ENCODE results near the gene GSC2.
"Not testable (repeated sequence)": the region's sequence is repeated elsewhere in the genome, so short reads cannot be mapped to it uniquely, and the experiment has no call there.

The GSC2 gene

GRCh38 chr22:19178065-19178656 lies 28.1 kb upstream of the GSC2 start:
- DNase-seq, result no peak

GRCh38 chr22:19177164-19178064 lies 27.3 kb upstream of the GSC2 start:
- DNase-seq, result no peak

GRCh38 chr22:19176732-19177131 lies 26.6 kb upstream of the GSC2 start:
- peak; percentile 57 for DNase-seq

GRCh38 chr22:19176175-19176643 lies 26.1 kb upstream of the GSC2 start:
- DNase-seq, result no peak

- no peak for DNase-seq
Measured at GRCh38 chr22:19175602-19176174, 25.6 kb upstream of the GSC2 start.

- no peak for DNase-seq
Measured at GRCh38 chr22:19175026-19175601, 25.0 kb upstream of the GSC2 start.

- no peak for DNase-seq
Measured at GRCh38 chr22:19174106-19175025, 24.3 kb upstream of the GSC2 start.

- DNase-seq, result no peak
Measured at GRCh38 chr22:19173047-19174035, 23.2 kb upstream of the GSC2 start.

- no peak for DNase-seq
Measured at GRCh38 chr22:19172213-19173046, 22.3 kb upstream of the GSC2 start.

GRCh38 chr22:19169947-19170318 lies 19.8 kb upstream of the GSC2 start:
- DNase-seq, result no peak

GRCh38 chr22:19169002-19169946 lies 19.2 kb upstream of the GSC2 start:
- DNase-seq, result no peak

- DNase-seq, result no peak
Measured at GRCh38 chr22:19168088-19168890, 18.2 kb upstream of the GSC2 start.

- no peak for DNase-seq
Measured at GRCh38 chr22:19167106-19167869, 17.2 kb upstream of the GSC2 start.

- no peak for DNase-seq
Measured at GRCh38 chr22:19166421-19166820, 16.3 kb upstream of the GSC2 start.

GRCh38 chr22:19164425-19164824 lies 14.3 kb upstream of the GSC2 start:
- DNase-seq, result no peak

GRCh38 chr22:19158649-19159048 lies 8.6 kb upstream of the GSC2 start:
- not testable (repeated sequence) for DNase-seq

- DNase-seq, result not testable (repeated sequence)
Measured at GRCh38 chr22:19156109-19156508, 6.0 kb upstream of the GSC2 start.
